CD4-positive, alpha-beta T cell treated with Interleukin-15 for 1 hour (primary cell): ENCODE results near the gene STON1.
"Not testable (repeated sequence)": the region's sequence is repeated elsewhere in the genome, so short reads cannot be mapped to it uniquely, and the experiment has no call there.

Experiments
- DNase-seq: peaks from one replicate; pipeline ENCODE4 v3.0.0-alpha.2; 2020

Gene STON1

DNA sequence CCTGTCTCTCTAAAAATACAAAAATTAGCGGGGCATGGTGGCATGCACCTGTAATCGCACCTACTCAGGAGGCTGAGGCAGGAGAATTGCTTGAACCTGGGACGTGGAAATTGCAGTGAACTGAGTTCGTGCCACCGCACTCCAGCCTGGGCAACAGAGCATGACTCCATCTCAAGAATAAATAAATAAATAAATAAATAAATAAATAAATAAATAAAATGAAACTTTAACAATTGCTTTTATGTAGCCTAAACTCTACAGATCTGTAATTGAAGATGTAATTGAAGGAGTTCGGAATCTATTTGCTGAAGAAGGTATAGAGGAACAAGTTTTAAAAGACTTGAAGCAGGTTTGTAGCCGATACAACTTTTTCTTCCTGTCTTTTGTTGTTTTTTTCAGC, 90.7 kb downstream of the STON1 start:
- DNase-seq: no peak

DNA sequence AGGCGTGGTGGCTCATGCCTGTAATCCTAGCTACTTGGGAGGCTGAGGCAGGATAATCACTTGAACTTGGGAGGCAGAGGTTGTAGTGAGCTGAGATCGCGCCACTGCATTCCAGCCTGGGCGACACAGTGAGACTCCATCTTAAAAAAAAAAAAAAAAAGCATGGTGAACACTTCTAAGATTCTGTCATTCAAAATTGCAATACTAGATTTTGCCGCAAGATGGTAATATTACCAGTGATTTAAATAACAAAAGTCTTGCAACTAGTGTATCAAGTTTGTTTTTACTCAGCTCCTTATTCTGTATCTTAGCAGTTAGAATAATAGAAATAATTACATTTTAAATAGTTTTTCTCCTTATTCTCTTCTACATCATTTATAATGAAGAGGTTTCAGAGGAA, 92.7 kb downstream of the STON1 start:
- not testable (repeated sequence) for DNase-seq

DNA sequence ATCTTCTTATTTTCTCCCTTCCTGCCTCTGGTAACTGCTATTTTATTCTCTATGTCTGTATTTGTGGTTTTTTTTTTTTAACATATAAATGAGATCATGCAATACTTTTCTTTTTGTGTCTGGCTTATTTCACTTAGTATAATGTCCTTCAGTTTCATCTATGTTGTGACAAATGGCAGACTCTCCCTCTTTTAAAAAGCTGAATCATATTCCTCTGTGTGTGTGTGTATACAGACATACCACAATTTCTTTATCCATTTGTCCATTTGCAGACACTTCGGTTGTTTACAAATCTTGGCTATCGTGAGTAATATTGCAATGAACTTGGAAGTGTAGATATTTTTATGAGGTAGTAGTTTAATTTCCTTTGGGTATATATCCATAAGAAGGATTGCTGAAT, 94.7 kb downstream of the STON1 start:
- no peak for DNase-seq

DNA sequence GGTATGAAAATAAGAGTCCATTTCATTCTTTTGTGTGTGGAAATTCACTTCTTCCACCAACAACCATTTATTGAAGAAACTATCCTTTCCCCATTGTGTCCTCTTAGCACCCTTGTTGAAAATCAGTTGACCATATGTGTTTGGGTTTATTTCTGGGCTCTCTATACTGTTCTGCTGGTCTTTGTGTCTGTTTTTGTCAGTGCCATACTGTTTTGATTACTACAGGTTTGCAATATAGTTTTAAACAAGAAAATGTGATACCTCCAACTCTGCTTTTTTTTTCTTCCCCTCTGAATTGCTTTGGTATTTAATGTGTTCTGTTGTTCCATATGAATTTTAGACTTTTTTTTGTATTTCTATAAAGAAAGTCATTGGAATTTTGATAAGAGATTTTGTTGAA, 96.1 kb downstream of the STON1 start:
- no peak for DNase-seq

DNA sequence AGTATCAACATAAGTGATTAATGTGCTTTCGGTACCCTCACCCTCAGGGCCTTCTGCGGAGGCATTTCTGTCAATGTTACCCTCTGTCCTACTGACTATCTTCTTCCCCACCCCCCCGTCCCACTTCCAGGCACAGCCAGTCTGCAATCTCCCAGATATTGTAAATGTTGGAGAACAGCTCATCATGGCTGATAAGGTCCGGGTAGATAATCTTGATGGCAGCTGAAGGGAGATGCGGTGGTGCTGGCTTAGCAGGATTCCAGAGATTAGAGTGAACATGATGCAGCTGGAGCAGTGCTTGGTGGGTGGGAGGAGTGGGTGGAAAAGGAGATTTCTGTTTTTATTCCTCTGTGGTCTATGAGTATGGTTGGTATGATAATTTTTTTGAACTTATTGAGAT, 103.2 kb downstream of the STON1 start:
- DNase-seq: no peak

DNA sequence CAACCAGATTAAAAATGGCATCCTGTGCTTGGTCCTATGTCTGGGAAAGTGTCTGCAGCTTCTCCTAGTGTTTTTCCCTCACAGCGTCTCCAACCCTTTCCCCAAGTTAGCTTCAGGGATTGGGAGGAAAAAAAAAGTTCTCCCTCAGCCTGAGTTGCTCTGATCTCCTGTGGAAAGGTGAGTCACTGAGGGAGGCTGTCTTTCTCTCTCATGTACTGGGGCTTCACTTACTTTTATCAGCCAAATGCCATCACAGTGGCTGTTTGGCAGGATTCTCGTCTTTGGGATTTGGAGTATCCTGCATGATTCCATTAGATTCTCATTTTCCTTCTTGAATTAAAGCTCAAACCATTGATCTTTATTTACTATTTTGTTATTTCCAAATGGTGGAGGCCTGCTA, 105.8 kb downstream of the STON1 start:
- no peak for DNase-seq

DNA sequence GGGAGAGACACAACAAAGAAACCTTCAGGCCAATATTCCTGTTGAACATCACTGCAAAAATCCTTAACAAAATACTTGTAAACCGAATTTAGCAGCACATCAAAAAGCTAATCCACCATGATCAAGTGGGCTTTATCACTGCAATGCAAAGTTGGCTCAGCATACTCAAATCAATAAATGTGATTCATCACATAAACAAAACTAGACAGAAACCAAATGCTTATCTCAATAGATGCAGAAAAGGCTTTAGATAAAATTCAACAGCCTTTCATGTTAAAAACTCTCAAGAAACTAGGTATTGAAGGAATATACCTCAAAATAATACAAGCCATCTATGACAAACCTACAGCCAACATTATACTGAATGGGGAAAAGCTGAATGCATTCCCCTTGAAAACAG, 108.3 kb downstream of the STON1 start:
- no peak for DNase-seq
